NCI-H1436 treated with DMSO at 0.1 percent for 48 hours (cell line): ENCODE data around the gene PLP2.
A peak's percentile ranks its signal among the peaks of the same experiment; 100 is the strongest.

Experiments used
- DNase-seq: peaks from one replicate; lab custom pipeline; 2025; lab: John Stamatoyannopoulos, UW

PLP2 gene

GRCh38 chrX:49186125-49187027 lies 14.7 kb downstream of the PLP2 start, which contains the start of gene PRICKLE3:
Gene PRICKLE3 (minus strand): TSS chrX:49186373. CDS start chrX:49186297, 76 bp downstream.
- peak; percentile 6 for DNase-seq

- no peak for DNase-seq
Measured at GRCh38 chrX:49187028-49187394, 15.3 kb downstream of the PLP2 start.

GRCh38 chrX:49187526-49187925 lies 15.8 kb downstream of the PLP2 start:
- DNase-seq = no peak

- DNase-seq = no peak
Measured at GRCh38 chrX:49188468-49189076, 16.9 kb downstream of the PLP2 start.

GRCh38 chrX:49189606-49190005 lies 17.9 kb downstream of the PLP2 start:
- no peak for DNase-seq

GRCh38 chrX:49190821-49191573 lies 19.3 kb downstream of the PLP2 start:
- peak; percentile 97 for DNase-seq

GRCh38 chrX:49191574-49192011 lies 19.9 kb downstream of the PLP2 start:
- DNase-seq = no peak

- no peak for DNase-seq
Measured at GRCh38 chrX:49192722-49193328, 21.1 kb downstream of the PLP2 start.

- DNase-seq = no peak
Measured at GRCh38 chrX:49193542-49193964, 21.9 kb downstream of the PLP2 start.

GRCh38 chrX:49197543-49198087 lies 25.9 kb downstream of the PLP2 start:
- no peak for DNase-seq

GRCh38 chrX:49198540-49199314 lies 27.0 kb downstream of the PLP2 start:
- DNase-seq = no peak

GRCh38 chrX:49199315-49199595 lies 27.6 kb downstream of the PLP2 start:
- no peak for DNase-seq

- DNase-seq = peak; percentile 15
Measured at GRCh38 chrX:49199906-49200771, 28.4 kb downstream of the PLP2 start, which contains the start of gene SYP. Gene SYP (minus strand): TSS chrX:49200193. CDS start chrX:49200186, 7 bp downstream.

- no peak for DNase-seq
Measured at GRCh38 chrX:49202022-49202421, 30.3 kb downstream of the PLP2 start.

GRCh38 chrX:49203536-49203935 lies 31.8 kb downstream of the PLP2 start:
- no peak for DNase-seq

- no peak for DNase-seq
Measured at GRCh38 chrX:49204017-49204416, 32.3 kb downstream of the PLP2 start.

GRCh38 chrX:49204709-49205108 lies 33.0 kb downstream of the PLP2 start:
- no peak for DNase-seq

- DNase-seq = no peak
Measured at GRCh38 chrX:49205443-49205842, 33.7 kb downstream of the PLP2 start.

GRCh38 chrX:49206543-49206942 lies 34.8 kb downstream of the PLP2 start:
- DNase-seq = no peak

- DNase-seq = no peak
Measured at GRCh38 chrX:49208399-49208798, 36.7 kb downstream of the PLP2 start.
